Esophagus muscularis mucosa (tissue), 3 donors: ENCODE results near the gene DPF3.

Source experiments
- POLR2A ChIP-seq: fragments of 450-650 bp; IDR thresholded peaks from one replicate; pipeline ENCODE4 v1.6.1; 2017; ENCODE audit warnings: antibody characterized with exemption, moderate library complexity, mild to moderate bottlenecking, low read depth
- POLR2AphosphoS5 ChIP-seq, 2 donors: sonication (generic); formaldehyde crosslinking; IDR thresholded peaks; one replicate each; pipeline ENCODE4 v1.6.1; 2017; ENCODE audit warnings: antibody characterized with exemption in 2 of 2
- TF ChIP-seq, protein P1 (sequence below), 3 experiments: fragments of 200-600 bp in 2 of 3; fragments of 450-650 bp in 1 of 3; sonication (generic) in 2 of 3; IDR thresholded peaks; one replicate each; pipeline ENCODE4 v1.5.1; 2017 to 2019; ENCODE audit warnings: antibody characterized with exemption in 3 of 3, mild to moderate bottlenecking in 2 of 3, moderate library complexity in 1 of 3

DNA sequence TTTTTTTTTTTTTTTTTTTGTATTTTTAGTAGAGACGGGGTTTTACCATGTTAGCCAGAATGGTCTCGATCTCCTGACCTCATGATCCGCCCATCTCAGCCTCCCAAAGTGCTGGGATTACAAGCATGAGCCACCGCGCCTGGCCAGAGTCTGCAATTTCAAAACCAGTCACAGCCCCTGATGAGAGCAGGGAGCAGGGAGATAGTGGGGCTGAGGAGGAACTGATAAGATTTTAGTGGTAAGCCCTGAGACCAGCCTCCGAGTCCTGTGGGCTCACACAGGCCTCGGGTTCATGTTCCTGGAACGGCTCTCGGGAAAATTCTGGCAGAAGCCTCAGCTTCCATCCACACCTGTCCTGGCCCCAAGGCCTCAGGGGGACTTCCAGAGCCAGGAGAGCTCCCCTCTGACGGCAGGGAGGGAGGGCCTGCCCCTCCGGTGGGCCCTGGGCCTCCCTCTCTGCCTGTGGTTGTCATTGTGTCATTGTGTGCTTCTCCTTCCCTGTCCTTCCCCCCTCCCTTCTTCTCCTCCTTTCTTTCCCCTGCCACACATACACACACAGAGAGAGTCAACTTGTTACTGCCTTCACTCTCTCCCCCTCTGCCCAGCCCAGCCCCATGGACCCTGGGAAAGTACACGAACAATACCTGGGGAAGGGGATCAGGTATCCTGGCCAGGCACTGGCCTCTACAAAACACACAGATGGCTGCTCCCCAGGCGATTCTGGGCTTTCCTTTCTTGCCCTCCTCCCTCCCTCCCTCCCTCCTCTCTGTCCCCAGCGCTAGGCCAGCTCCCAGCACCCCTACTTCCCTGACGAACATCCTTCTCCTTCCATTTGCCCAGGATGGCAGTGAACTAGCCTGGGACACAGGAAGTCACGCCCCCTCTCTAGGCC, 294.1 kb downstream of the DPF3 start:
- TF ChIP-seq, protein P1, sequence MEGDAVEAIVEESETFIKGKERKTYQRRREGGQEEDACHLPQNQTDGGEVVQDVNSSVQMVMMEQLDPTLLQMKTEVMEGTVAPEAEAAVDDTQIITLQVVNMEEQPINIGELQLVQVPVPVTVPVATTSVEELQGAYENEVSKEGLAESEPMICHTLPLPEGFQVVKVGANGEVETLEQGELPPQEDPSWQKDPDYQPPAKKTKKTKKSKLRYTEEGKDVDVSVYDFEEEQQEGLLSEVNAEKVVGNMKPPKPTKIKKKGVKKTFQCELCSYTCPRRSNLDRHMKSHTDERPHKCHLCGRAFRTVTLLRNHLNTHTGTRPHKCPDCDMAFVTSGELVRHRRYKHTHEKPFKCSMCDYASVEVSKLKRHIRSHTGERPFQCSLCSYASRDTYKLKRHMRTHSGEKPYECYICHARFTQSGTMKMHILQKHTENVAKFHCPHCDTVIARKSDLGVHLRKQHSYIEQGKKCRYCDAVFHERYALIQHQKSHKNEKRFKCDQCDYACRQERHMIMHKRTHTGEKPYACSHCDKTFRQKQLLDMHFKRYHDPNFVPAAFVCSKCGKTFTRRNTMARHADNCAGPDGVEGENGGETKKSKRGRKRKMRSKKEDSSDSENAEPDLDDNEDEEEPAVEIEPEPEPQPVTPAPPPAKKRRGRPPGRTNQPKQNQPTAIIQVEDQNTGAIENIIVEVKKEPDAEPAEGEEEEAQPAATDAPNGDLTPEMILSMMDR (IDR thresholded peaks at IDR 0.05) = no peak
- TF ChIP-seq POLR2A (no peak), POLR2AphosphoS5 (IDR thresholded peaks at IDR 0.05) (no peak)
